HFF-Myc (cell line): Measurements from ENCODE around the gene IPCEF1.
"Not testable (repeated sequence)": the region's sequence is repeated elsewhere in the genome, so short reads cannot be mapped to it uniquely, and the experiment has no call there.

ENCODE experiments used
- DNase-seq: peaks from one replicate; pipeline ENCODE4 v3.0.0-alpha.2; 2011; ENCODE audit warnings: low read depth; ENCODE audit errors: extremely low read depth
- H3K4me3 ChIP-seq: replicated peaks from 2 replicates; pipeline ENCODE4 v1.5.1; 2011; ENCODE audit warnings: low read depth, mild to moderate bottlenecking, control low read depth, low read length
- TF ChIP-seq, protein P1 (sequence below): IDR thresholded peaks from 2 replicates; pipeline ENCODE4 v1.5.1; 2012; ENCODE audit warnings: mild to moderate bottlenecking, low read depth, low read length, control low read depth; ENCODE audit errors: missing control alignments

IPCEF1 gene

DNA sequence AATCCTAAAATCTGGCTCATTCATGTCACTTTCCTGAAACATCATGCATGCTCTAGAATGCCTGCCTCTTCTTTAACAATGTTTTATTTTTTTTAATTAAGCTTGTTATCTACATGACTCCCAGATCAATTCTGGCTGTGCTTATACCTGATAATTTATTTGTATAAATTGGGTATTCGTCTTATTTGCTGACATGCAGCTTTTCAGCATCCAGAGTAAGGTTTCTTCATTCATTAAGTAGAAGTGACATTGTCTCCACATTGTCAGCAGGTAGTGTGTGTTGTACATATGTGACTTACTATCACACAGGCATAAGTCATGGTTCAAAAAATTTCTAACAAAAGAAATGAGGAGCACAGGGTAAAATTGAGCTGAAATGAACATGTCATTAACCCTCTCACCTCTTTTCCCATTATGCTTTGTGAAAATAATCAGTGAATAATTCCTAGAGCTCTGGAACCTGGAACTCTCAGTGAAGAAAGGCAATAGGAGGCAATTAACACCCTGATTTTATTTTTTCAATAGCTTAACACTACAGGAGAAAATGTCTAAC is 160.2 kb downstream of the IPCEF1 start:
- TF ChIP-seq, protein P1, sequence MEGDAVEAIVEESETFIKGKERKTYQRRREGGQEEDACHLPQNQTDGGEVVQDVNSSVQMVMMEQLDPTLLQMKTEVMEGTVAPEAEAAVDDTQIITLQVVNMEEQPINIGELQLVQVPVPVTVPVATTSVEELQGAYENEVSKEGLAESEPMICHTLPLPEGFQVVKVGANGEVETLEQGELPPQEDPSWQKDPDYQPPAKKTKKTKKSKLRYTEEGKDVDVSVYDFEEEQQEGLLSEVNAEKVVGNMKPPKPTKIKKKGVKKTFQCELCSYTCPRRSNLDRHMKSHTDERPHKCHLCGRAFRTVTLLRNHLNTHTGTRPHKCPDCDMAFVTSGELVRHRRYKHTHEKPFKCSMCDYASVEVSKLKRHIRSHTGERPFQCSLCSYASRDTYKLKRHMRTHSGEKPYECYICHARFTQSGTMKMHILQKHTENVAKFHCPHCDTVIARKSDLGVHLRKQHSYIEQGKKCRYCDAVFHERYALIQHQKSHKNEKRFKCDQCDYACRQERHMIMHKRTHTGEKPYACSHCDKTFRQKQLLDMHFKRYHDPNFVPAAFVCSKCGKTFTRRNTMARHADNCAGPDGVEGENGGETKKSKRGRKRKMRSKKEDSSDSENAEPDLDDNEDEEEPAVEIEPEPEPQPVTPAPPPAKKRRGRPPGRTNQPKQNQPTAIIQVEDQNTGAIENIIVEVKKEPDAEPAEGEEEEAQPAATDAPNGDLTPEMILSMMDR, result no peak
- H3K4me3 ChIP-seq, result no peak overlapping the region
- no peak for DNase-seq

DNA sequence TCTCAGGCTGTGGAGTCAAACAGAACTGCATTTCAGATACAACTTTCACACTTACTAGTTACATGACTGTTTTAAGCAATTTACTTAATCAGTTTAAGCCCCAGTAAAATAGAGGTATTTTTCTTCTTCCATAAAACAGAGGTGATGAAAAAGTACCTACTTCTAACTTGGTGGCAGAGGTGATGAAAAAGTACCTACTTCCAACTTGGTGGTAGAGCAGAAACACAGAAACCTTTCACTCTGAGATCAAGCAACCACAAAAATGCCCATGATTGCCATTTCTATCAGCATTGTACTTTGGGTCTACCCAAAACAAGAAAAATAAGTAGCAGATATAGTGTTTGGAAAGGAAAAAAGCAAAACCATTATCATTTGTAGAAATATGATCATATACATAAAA is 168.9 kb downstream of the IPCEF1 start:
- DNase-seq, result no peak
- no peak overlapping the region for H3K4me3 ChIP-seq
- TF ChIP-seq, protein P1, result no peak

DNA sequence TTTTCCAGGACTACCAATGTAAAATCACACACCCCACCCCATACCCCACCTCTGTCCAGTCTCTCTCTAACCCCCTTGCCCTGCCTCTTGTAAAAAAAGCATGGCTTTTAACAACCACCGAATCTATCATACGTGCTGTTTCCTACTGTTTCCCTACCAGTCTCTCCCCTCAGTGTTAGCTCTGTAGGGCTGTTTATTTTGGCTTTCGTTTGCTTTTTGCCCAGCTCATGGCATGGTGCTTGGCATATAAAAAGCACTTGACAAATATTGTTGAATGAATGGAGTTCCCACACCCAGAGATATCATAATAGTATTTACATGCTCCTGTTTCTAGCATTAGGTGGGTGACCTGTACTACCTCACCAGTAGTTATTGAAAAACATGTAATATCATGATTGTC is 169.4 kb downstream of the IPCEF1 start:
- TF ChIP-seq, protein P1, result no peak
- H3K4me3 ChIP-seq, result no peak overlapping the region

DNA sequence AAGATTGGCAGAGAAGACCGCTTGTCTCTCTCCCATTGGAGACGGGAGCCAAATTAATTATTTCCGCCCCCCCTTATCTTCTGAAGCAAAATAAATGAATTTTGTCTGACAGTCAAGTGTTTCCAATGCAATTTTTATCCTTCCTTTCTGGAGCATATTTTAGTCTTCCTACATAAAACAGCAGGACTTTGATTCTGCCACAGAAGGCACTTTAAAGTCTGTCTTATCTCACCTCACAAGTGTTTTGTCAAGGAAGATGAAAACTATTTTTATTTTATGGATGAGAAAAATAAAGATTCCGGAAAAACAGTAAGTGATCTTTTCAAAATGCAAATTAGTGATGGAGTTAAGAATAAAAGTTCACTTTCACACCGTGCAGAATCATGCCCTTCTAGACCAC is 177.2 kb downstream of the IPCEF1 start:
- no peak overlapping the region for H3K4me3 ChIP-seq
- no peak for DNase-seq
- TF ChIP-seq, protein P1, result no peak

More for the DNA sequence above, 169.4 kb downstream of the IPCEF1 start:
- DNase-seq, result no peak

DNA sequence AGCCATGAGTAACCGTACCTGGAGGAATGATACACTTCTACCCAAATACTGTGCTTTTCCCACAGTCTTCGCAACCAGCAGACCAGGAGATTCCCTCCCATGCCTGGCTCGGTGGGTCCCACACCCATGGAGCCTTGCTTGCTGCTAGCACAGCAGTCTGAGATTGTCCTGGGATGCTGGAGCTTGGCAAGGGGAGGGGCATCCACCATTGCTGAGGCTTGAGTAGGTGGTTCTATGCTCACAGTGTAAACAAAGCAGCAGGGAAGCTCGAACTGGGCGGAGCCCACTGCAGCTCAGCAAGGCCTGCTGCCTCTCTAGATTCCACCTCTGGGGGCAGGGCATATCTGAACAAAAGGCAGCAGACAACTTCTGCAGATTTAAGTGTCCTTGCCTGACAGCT is 184.2 kb downstream of the IPCEF1 start:
- DNase-seq, H3K4me3 ChIP-seq: not testable (repeated sequence)

DNA sequence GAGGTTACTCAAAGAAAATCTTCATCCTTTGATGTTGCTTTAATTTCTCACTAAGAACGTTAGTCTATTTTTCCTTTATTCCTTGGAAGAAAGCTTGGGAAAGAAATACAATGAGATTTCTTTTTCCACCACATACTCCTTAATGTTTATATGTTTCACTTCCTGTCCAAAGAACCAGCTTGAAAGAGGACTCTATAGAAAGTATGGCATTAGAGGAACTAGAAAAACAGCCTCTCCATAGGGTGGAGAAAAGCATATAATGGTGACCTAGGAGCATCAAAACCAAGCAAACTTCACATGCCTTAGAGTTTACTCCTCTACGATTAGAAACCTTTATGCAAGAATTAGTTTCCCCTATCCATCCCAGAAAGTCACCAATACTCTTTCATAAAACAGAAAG is 186.5 kb downstream of the IPCEF1 start:
- TF ChIP-seq, protein P1, result no peak
- no peak for DNase-seq
- no peak overlapping the region for H3K4me3 ChIP-seq

DNA sequence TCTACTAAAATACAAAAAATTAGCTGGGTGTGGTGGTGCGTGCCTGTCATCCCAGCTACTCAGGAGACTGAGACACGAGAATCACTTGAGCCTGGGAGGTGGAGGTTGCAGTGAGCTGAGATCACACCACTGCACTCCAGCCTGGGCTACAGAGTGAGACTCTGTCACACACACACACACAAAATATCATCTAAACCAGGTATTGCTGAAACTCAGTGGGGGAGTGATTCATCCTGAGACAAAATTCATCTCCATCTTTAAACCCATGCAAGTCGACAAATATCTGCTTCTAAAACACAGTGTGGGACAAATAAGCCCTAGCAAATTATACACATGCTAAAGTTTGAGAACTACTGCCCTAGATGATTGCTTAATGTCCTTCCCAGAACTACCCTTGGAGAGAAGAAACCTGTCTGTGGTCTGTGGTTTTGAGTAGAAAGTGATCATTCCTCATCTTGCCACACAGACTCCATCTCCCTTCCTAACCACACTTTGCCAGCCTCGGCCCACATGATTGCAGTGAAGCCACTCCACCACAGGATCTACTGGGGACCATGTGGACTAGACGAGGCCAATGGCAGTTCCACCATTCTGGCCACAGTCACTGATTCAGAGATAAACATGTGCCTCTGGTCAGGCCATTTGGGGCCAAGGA is 187.3 kb downstream of the IPCEF1 start:
- DNase-seq, result no peak
- no peak overlapping the region for H3K4me3 ChIP-seq
- TF ChIP-seq, protein P1, result no peak
